Panc1 (cell line): ENCODE data around the gene SERPINA12. TPM values are rescaled to one million over a fixed set of nuclear protein-coding genes. Genes with fewer than 3 reads are reported as not detected.

Source experiments
- ATAC-seq: fragments of 200-7000 bp; cut with Tn5 transposase; 2 replicates; pipeline ENCODE4 v1.9.1; 2020; ENCODE audit warnings: mild to moderate bottlenecking, moderate library complexity
- BruUV-seq: library from RNA; stranded (reverse); fragments of 400-500 nt; replicated peaks from 2 replicates; lab custom pipeline; 2021; lab: Mats Ljungman, UMichigan
- CTCF ChIA-PET: fragments of 300-600 bp; sonication (Branson Sonifier 250); formaldehyde crosslinking; loops from one replicate; lab custom pipeline; 2022; ENCODE audit warnings: antibody characterized with exemption; lab: Charles Lee
- POLR2A ChIA-PET: fragments of 300-600 bp; sonication (Branson Sonifier 250); formaldehyde crosslinking; loops from one replicate; lab custom pipeline; 2022; ENCODE audit warnings: antibody characterized with exemption; lab: Charles Lee
- DNase-seq: peaks from one replicate; pipeline ENCODE4 v3.0.0-alpha.2; 2010; ENCODE audit warnings: low read depth, low spot score
- H3K27ac ChIP-seq: 2 replicates; pipeline ENCODE4 v1.5.1; 2011; ENCODE audit warnings: mild to moderate bottlenecking, low read length, inconsistent platforms
- H3K27me3 ChIP-seq: fragments of 200-500 bp; sonication (Bioruptor generic); 2 replicates; pipeline ENCODE4 v1.6.0; 2014; ENCODE audit warnings: low read length, inconsistent platforms; ENCODE audit not compliant: control insufficient read depth, insufficient read depth
- H3K36me3 ChIP-seq: fragments of 200-500 bp; sonication (Bioruptor generic); 2 replicates; pipeline ENCODE4 v1.5.1; 2014; ENCODE audit warnings: inconsistent platforms, mild to moderate bottlenecking, low read length, moderate library complexity; ENCODE audit not compliant: control insufficient read depth, insufficient read depth
- H3K4me1 ChIP-seq: 2 replicates; pipeline ENCODE4 v1.5.1; 2011; ENCODE audit warnings: inconsistent platforms, mild to moderate bottlenecking, low read length, moderate library complexity; ENCODE audit not compliant: control insufficient read depth, insufficient read depth
- H3K4me3 ChIP-seq, 2 experiments: 2 replicates each; pipeline ENCODE4 v1.5.1; 2011 to 2012; ENCODE audit warnings: low read depth in 2 of 2, low read length in 2 of 2, mild to moderate bottlenecking in 2 of 2, inconsistent platforms in 1 of 2, moderate library complexity in 1 of 2
- H3K9me3 ChIP-seq: fragments of 200-500 bp; sonication (Bioruptor generic); 2 replicates; pipeline ENCODE4 v1.5.1; 2014; ENCODE audit warnings: low read depth, mild to moderate bottlenecking, inconsistent platforms, low read length, moderate library complexity; ENCODE audit not compliant: control insufficient read depth, insufficient read depth
- CTCF ChIP-seq: fragments of 450-650 bp; IDR thresholded peaks from 2 replicates; pipeline ENCODE4 v1.5.1; 2017; ENCODE audit warnings: mild to moderate bottlenecking
- POLR2AphosphoS5 ChIP-seq: IDR thresholded peaks from 2 replicates; pipeline ENCODE4 v1.6.1; 2012; ENCODE audit warnings: mild to moderate bottlenecking, low read depth, low read length, moderate library complexity
- SIN3A ChIP-seq: IDR thresholded peaks from 2 replicates; pipeline ENCODE4 v1.6.1; 2012; ENCODE audit warnings: low read depth, mild to moderate bottlenecking, low read length, moderate library complexity, borderline replicate concordance; ENCODE audit not compliant: insufficient read depth
- TCF7L2 ChIP-seq: IDR thresholded peaks from 2 replicates; pipeline ENCODE4 v1.6.1; 2011; ENCODE audit warnings: mild to moderate bottlenecking, low read depth, low read length, inconsistent platforms
- in situ Hi-C: cut with HindIII; loops from 2 replicates; pipeline ENCODE4 v1.10.0; 2016; ENCODE audit warnings: low sequenced_read_pairs, low pct_unique_long_range_greater_than_20kb
- intact Hi-C: fragments of 100-400 bp; cut with micrococcal nuclease; formaldehyde crosslinking; loops from one replicate; pipeline ENCODE4 v1.10.0; 2022; ENCODE audit not compliant: unreplicated experiment
- total RNA-seq: library from RNA; stranded (reverse); gene quantifications from one replicate; pipeline ENCODE4 v1.2.1, GENCODE V29; 2021; ENCODE audit not compliant: unreplicated experiment
- TF ChIP-seq, protein P1 (sequence below), 2 experiments: IDR thresholded peaks; 2 replicates each; pipeline ENCODE4 v1.6.1; 2011 to 2012; ENCODE audit warnings: low read depth in 2 of 2, control low read depth in 1 of 2, low read length in 1 of 2, mild to moderate bottlenecking in 1 of 2, moderate library complexity in 1 of 2; ENCODE audit not compliant: insufficient read depth in 1 of 2

Gene SERPINA12
- total RNA-seq, 1 experiment from 2014 or later = not detected

DNA sequence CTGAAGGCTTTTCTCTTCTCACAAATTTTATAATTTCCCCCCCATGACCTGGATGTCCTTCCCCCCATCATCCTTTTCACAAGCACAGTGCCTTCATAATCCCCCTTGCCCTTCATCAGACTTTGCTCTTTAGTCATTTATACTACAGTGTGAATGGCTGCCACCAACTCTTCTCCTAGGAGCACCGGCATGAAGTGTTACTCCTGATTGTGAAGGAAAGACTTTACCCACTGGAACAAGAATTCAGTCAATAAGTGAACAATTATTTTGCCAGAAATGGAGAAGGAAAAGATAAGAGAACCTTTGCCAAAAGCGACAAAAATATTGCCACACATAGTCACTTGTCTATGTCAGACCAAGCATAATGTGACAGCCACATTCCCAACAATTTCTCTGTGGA, 38.2 kb downstream of the SERPINA12 start:
- H3K4me3 ChIP-seq = no peak overlapping the region
- H3K27me3 ChIP-seq = no peaks in the 10 kb centered on the region
- no peaks in the 10 kb centered on the region for H3K9me3 ChIP-seq
- H3K27ac ChIP-seq = no peak overlapping the region
- TF ChIP-seq TCF7L2 = no peak
- TF ChIP-seq CTCF = no peak
- TF ChIP-seq POLR2AphosphoS5 = no peak
- TF ChIP-seq, protein P1, sequence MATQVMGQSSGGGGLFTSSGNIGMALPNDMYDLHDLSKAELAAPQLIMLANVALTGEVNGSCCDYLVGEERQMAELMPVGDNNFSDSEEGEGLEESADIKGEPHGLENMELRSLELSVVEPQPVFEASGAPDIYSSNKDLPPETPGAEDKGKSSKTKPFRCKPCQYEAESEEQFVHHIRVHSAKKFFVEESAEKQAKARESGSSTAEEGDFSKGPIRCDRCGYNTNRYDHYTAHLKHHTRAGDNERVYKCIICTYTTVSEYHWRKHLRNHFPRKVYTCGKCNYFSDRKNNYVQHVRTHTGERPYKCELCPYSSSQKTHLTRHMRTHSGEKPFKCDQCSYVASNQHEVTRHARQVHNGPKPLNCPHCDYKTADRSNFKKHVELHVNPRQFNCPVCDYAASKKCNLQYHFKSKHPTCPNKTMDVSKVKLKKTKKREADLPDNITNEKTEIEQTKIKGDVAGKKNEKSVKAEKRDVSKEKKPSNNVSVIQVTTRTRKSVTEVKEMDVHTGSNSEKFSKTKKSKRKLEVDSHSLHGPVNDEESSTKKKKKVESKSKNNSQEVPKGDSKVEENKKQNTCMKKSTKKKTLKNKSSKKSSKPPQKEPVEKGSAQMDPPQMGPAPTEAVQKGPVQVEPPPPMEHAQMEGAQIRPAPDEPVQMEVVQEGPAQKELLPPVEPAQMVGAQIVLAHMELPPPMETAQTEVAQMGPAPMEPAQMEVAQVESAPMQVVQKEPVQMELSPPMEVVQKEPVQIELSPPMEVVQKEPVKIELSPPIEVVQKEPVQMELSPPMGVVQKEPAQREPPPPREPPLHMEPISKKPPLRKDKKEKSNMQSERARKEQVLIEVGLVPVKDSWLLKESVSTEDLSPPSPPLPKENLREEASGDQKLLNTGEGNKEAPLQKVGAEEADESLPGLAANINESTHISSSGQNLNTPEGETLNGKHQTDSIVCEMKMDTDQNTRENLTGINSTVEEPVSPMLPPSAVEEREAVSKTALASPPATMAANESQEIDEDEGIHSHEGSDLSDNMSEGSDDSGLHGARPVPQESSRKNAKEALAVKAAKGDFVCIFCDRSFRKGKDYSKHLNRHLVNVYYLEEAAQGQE (IDR thresholded peaks at IDR 0.05; ENCODE audit: insufficient read depth in 1 of 2, low read depth in 2 of 2, low read length in 1 of 2) = no peak
- no peak for TF ChIP-seq SIN3A
- in situ Hi-C loops = no loop called here
- BruUV-seq = no TSS peak
- H3K36me3 ChIP-seq = no peaks in the 10 kb centered on the region
- CTCF ChIA-PET = no interaction called here
- intact Hi-C loops = no loop called here
- H3K4me1 ChIP-seq = no peaks in the 10 kb centered on the region
- POLR2A ChIA-PET = no interaction called here
- no peak for DNase-seq
- no peak for ATAC-seq

GRCh38 chr14:94470311-94470710, 39.0 kb downstream of the SERPINA12 start:
- no peaks in the 10 kb centered on the region for H3K4me1 ChIP-seq
- no peaks in the 10 kb centered on the region for H3K9me3 ChIP-seq
- in situ Hi-C loops (no loop called here), intact Hi-C loops (no loop called here)
- no peak overlapping the region for H3K4me3 ChIP-seq
- DNase-seq (no peak), ATAC-seq (no peak)
- ChIA-PET POLR2A (no interaction called here), CTCF (no interaction called here)
- no peak overlapping the region for H3K27ac ChIP-seq
- H3K36me3 ChIP-seq = no peaks in the 10 kb centered on the region
- BruUV-seq = no TSS peak
- no peaks in the 10 kb centered on the region for H3K27me3 ChIP-seq
- TF ChIP-seq POLR2AphosphoS5 = no peak
- TF ChIP-seq, protein P1 (IDR thresholded peaks at IDR 0.05; ENCODE audit: insufficient read depth in 1 of 2, low read depth in 2 of 2, low read length in 1 of 2) = no peak
- no peak for TF ChIP-seq SIN3A
- no peak for TF ChIP-seq CTCF
- no peak for TF ChIP-seq TCF7L2
